HepG2 (cell line): Measurements from ENCODE around the gene ALCAM.

Source experiments
- CTCF ChIP-seq: sonication (generic); formaldehyde crosslinking; IDR thresholded peaks from 2 replicates; pipeline ENCODE4 v1.5.0; 2020; ENCODE audit warnings: mild to moderate bottlenecking, missing genetic modification reagents, moderate library complexity
- HNF4A ChIP-seq: sonication (generic); formaldehyde crosslinking; IDR thresholded peaks from 2 replicates; pipeline ENCODE4 v1.4.0; 2020; ENCODE audit warnings: missing genetic modification reagents
- MAFF ChIP-seq: IDR thresholded peaks from 2 replicates; pipeline ENCODE4 v1.6.1; 2011; ENCODE audit warnings: low read depth, low read length, improper control_type of control experiment
- TCF7L2 ChIP-seq: IDR thresholded peaks from 2 replicates; pipeline ENCODE4 v1.6.1; 2011; ENCODE audit warnings: mild to moderate bottlenecking, low read depth, low read length, moderate library complexity
- USF2 ChIP-seq, 2 experiments: sonication (generic) in 1 of 2; formaldehyde crosslinking in 1 of 2; IDR thresholded peaks; 2 replicates each; pipeline versions ENCODE4 v1.5.1 to v1.6.1; 2011 to 2020; ENCODE audit warnings: borderline replicate concordance in 1 of 2, low read depth in 1 of 2, low read length in 1 of 2, mild to moderate bottlenecking in 1 of 2, missing genetic modification reagents in 1 of 2, moderate library complexity in 1 of 2
- ZBTB4 ChIP-seq: sonication (generic); formaldehyde crosslinking; IDR thresholded peaks from 2 replicates; pipeline ENCODE4 v1.4.0; 2020; ENCODE audit warnings: missing genetic modification reagents, mild to moderate bottlenecking, borderline replicate concordance
- ZNF251 ChIP-seq: sonication (generic); formaldehyde crosslinking; IDR thresholded peaks from 2 replicates; pipeline ENCODE4 v1.9.0; 2021; ENCODE audit warnings: mild to moderate bottlenecking, missing genetic modification reagents
- ZNF501 ChIP-seq: sonication (generic); formaldehyde crosslinking; IDR thresholded peaks from 2 replicates; pipeline ENCODE4 v1.5.1; 2020; ENCODE audit warnings: mild to moderate bottlenecking, moderate library complexity, missing genetic modification reagents

GRCh38 chr3:105364128-105364527, 2.6 kb upstream of the ALCAM start:
- no peak for TF ChIP-seq ZBTB4
- no peak for TF ChIP-seq ZNF501 (CRISPR knock-in tag)
- TF ChIP-seq CTCF (CRISPR knock-in tag) = no peak
- TF ChIP-seq USF2 (IDR thresholded peaks at IDR 0.05; ENCODE audit: low read depth, low read length) = no peak
- no peak for TF ChIP-seq USF2 (CRISPR knock-in tag; IDR thresholded peaks at IDR 0.05; ENCODE audit: borderline replicate concordance)
- no peak for TF ChIP-seq HNF4A
- TF ChIP-seq ZNF251 (CRISPR knock-in tag) = no peak
- no peak for TF ChIP-seq MAFF
- no peak for TF ChIP-seq TCF7L2
